ENCODE measurements around the gene RAVER1. TPM values are rescaled to one million over a fixed set of nuclear protein-coding genes. Genes with fewer than 3 reads are reported as not detected.

RAVER1 gene
- total RNA-seq, 4 donors from 2014 or later, result 18.3 to 52.0 (median 39.1) TPM

- TF ChIP-seq, protein P1, sequence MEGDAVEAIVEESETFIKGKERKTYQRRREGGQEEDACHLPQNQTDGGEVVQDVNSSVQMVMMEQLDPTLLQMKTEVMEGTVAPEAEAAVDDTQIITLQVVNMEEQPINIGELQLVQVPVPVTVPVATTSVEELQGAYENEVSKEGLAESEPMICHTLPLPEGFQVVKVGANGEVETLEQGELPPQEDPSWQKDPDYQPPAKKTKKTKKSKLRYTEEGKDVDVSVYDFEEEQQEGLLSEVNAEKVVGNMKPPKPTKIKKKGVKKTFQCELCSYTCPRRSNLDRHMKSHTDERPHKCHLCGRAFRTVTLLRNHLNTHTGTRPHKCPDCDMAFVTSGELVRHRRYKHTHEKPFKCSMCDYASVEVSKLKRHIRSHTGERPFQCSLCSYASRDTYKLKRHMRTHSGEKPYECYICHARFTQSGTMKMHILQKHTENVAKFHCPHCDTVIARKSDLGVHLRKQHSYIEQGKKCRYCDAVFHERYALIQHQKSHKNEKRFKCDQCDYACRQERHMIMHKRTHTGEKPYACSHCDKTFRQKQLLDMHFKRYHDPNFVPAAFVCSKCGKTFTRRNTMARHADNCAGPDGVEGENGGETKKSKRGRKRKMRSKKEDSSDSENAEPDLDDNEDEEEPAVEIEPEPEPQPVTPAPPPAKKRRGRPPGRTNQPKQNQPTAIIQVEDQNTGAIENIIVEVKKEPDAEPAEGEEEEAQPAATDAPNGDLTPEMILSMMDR (IDR thresholded peaks at IDR 0.05), result no peak
- TF ChIP-seq POLR2A (IDR thresholded peaks at IDR 0.05), result no peak
- 77 to 86% methylated on average over 16 to 25 of the region's 32 CpGs for WGBS, 2 donors
- intact Hi-C loops (cut with DNase I), result no loop called here
- DNase-seq, result peak; percentile 46 to 53
- peaks cover 10 to 12% of the 10 kb centered on the region in 2 donors for H3K4me1 ChIP-seq
- no peaks in the 10 kb centered on the region for H3K9me3 ChIP-seq
- no peak overlapping the region for H3K4me3 ChIP-seq (replicated peaks in 1 of 3)
- no peaks in the 10 kb centered on the region for H3K27me3 ChIP-seq
- peaks cover 4 to 12% of the 10 kb centered on the region in 2 donors for H3K36me3 ChIP-seq
- H3K27ac ChIP-seq, result peak overlapping the region in 2 of 3 donors; percentile 54 to 82
Observed at GRCh38 chr19:10353793-10354391, 20.6 kb upstream of the RAVER1 start.

DNA sequence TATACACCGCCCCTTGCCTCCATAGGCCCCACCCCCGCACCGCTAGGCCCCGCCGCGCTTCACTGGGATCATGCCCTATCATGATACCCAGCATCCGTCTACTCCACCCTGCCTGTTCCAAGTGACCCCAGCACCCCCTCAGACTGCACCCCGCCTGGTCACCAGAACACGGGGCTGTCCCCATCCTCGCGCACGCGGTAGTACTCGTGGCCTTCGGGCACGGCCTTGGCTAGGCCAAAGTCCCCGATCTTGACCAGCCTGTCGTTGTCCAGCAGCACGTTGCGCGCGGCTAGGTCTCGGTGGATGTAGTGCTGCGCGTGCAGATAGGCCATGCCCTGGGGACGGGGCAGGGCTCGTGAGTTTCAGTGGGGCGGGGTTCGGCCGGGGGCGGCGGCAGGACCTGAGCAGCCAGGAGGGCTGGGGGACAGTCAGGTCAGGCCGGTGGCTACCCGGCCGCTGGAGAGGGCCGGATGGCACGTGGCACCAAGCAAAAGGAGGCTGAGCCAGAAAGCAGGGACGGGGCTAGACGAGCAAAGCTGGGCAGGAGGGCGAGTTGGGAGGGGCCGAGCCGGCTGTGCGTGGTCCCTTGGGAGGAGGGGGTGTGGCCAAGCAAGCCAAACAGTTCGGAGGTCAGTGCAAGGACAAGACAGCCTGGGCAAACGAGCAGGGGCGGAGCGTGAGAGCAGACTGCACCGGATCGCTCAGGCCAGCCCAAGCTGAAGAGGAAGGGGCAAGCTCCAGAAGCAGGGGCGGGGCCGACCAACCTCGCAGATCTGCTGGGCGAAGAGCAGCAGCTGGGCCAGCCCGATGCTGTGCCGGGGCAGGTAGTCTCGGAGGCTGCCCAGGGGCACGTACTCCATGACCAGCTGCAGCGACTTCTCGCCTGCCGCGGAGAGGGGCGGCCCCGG, 19.7 kb upstream of the RAVER1 start:
- Histone ChIP-seq H3K27me3 (no peaks in the 10 kb centered on the region), H3K4me1 (peaks cover 10 to 12% of the 10 kb centered on the region in 2 donors), H3K4me3 (replicated peaks in 1 of 3) (no peak overlapping the region), H3K27ac (peak overlapping the region; percentile 24 to 82 (median 73)), H3K36me3 (peaks cover 4 to 12% of the 10 kb centered on the region in 2 donors), H3K9me3 (no peaks in the 10 kb centered on the region)
- TF ChIP-seq, protein P1 (IDR thresholded peaks at IDR 0.05), result no peak
- peak in 1 of 2 donors; percentile 59 for TF ChIP-seq POLR2A (IDR thresholded peaks at IDR 0.05)
- WGBS, 2 donors, result 53 to 63% methylated on average over 41 to 42 of the region's 63 CpGs
- DNase-seq, result peak; percentile 93 to 94
- intact Hi-C loops (cut with DNase I), result no loop called here

GRCh38 chr19:10346509-10346908, 13.2 kb upstream of the RAVER1 start:
- H3K27ac ChIP-seq, result no peak overlapping the region
- no peak for DNase-seq
- no peak for TF ChIP-seq POLR2A (IDR thresholded peaks at IDR 0.05)
- TF ChIP-seq, protein P1 (IDR thresholded peaks at IDR 0.05), result no peak
- intact Hi-C loops (cut with DNase I), result no loop called here
- H3K36me3 ChIP-seq, result no peaks in the 10 kb centered on the region
- peaks cover 5% of the 10 kb centered on the region in 2 donors for H3K4me1 ChIP-seq
- H3K9me3 ChIP-seq, result no peaks in the 10 kb centered on the region
- H3K27me3 ChIP-seq, result no peaks in the 10 kb centered on the region
- 75 to 77% methylated on average over 10 of the region's 10 CpGs for WGBS, 2 donors
- no peak overlapping the region for H3K4me3 ChIP-seq (replicated peaks in 1 of 3)

DNA sequence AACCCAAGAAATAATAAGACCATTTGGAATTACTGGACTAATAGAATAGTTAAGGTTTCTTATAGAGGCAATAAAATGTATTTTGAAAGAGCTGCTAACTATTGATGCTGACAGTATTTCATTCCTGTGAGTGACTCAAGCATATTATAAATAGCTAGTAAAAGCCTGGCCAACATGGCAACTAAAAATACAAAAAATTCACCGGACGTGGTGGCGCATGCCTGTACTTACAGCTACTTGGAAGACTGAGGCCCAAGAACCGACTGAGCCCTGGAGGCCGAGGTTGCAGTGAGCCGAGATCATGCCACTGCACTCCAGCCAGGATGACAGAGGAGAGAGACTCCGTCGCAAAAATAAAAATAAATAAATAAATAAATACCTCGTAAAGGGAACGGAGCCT, 11.5 kb upstream of the RAVER1 start:
- H3K4me1 ChIP-seq, result no peaks in the 10 kb centered on the region
- H3K27me3 ChIP-seq, result no peaks in the 10 kb centered on the region
- no peak for DNase-seq
- TF ChIP-seq, protein P1 (IDR thresholded peaks at IDR 0.05), result no peak
- TF ChIP-seq POLR2A (IDR thresholded peaks at IDR 0.05), result no peak
- H3K27ac ChIP-seq, result no peak overlapping the region
- H3K36me3 ChIP-seq, result no peaks in the 10 kb centered on the region
- H3K4me3 ChIP-seq (replicated peaks in 1 of 3), result no peak overlapping the region
- no peaks in the 10 kb centered on the region for H3K9me3 ChIP-seq
- WGBS, 2 donors, result 92 to 93% methylated on average over 10 of the region's 10 CpGs
- intact Hi-C loops (cut with DNase I), result no loop called here

GRCh38 chr19:10343495-10343894, 10.2 kb upstream of the RAVER1 start:
- H3K4me1 ChIP-seq, result no peaks in the 10 kb centered on the region
- H3K27ac ChIP-seq, result no peak overlapping the region
- H3K9me3 ChIP-seq, result no peaks in the 10 kb centered on the region
- intact Hi-C loops (cut with DNase I), result no loop called here
- H3K4me3 ChIP-seq (replicated peaks in 1 of 3), result no peak overlapping the region
- TF ChIP-seq, protein P1 (IDR thresholded peaks at IDR 0.05), result no peak
- no peak for TF ChIP-seq POLR2A (IDR thresholded peaks at IDR 0.05)
- no peak for DNase-seq
- H3K36me3 ChIP-seq, result no peaks in the 10 kb centered on the region
- H3K27me3 ChIP-seq, result no peaks in the 10 kb centered on the region
- WGBS, 2 donors, result 75 to 81% methylated on average over 2 of the region's 2 CpGs

All from thyroid gland (tissue), 4 donors.